HG03342 (cell line): ENCODE data around the gene ESYT1.

Experiments used
- ATAC-seq: cut with Tn5 transposase; IDR thresholded peaks from one replicate; pipeline ENCODE4 v1.9.1; 2021; ENCODE audit warnings: mild to moderate bottlenecking, moderate library complexity; ENCODE audit not compliant: unreplicated experiment

Gene ESYT1

GRCh38 chr12:56127888-56128669 lies at the start of gene ESYT1:
Gene ESYT1, plus strand, starts transcription at chr12:56128267. Its CDS starts 53 bp downstream, at chr12:56128320.
- peak; percentile 87 for ATAC-seq

- no peak for ATAC-seq
These were observed 49.6 kb upstream of the ESYT1 start for GRCh38 chr12:56078427-56078826.

- ATAC-seq, result no peak
These were observed 48.9 kb upstream of the ESYT1 start for GRCh38 chr12:56078931-56079722.

- ATAC-seq, result no peak
These were observed 48.1 kb upstream of the ESYT1 start, which contains the start of gene ERBB3 for GRCh38 chr12:56079723-56080555. Gene ERBB3, plus strand, starts transcription at chr12:56080165. Its CDS starts 136 bp downstream, at chr12:56080301.

GRCh38 chr12:56080556-56081138 lies 47.4 kb upstream of the ESYT1 start:
- ATAC-seq, result no peak

- ATAC-seq, result no peak
These were observed 46.4 kb upstream of the ESYT1 start for GRCh38 chr12:56081393-56082347.

GRCh38 chr12:56082382-56082781 lies 45.7 kb upstream of the ESYT1 start:
- ATAC-seq, result no peak

GRCh38 chr12:56082967-56083366 lies 45.1 kb upstream of the ESYT1 start:
- no peak for ATAC-seq

- no peak for ATAC-seq
These were observed 43.0 kb upstream of the ESYT1 start for GRCh38 chr12:56084958-56085543.

GRCh38 chr12:56086096-56086495 lies 42.0 kb upstream of the ESYT1 start:
- no peak for ATAC-seq

- no peak for ATAC-seq
These were observed 41.5 kb upstream of the ESYT1 start for GRCh38 chr12:56086608-56087007.

GRCh38 chr12:56087220-56087619 lies 40.8 kb upstream of the ESYT1 start:
- ATAC-seq, result no peak

- no peak for ATAC-seq
These were observed 30.3 kb upstream of the ESYT1 start for GRCh38 chr12:56097738-56098137.

GRCh38 chr12:56098592-56098991 lies 29.5 kb upstream of the ESYT1 start:
- no peak for ATAC-seq

- ATAC-seq, result no peak
These were observed 28.3 kb upstream of the ESYT1 start for GRCh38 chr12:56099787-56100186.

GRCh38 chr12:56101045-56101444 lies 27.0 kb upstream of the ESYT1 start:
- ATAC-seq, result no peak

- no peak for ATAC-seq
These were observed 25.4 kb upstream of the ESYT1 start for GRCh38 chr12:56102683-56103065.

GRCh38 chr12:56103066-56103711 lies 24.9 kb upstream of the ESYT1 start:
- no peak for ATAC-seq

- ATAC-seq, result no peak
These were observed 24.3 kb upstream of the ESYT1 start for GRCh38 chr12:56103823-56104108.
